Astrocyte of the cerebellum (primary cell): ENCODE data around the gene MC1R.

ENCODE experiments used
- DNase-seq: peaks from one replicate; pipeline ENCODE4 v3.0.0-alpha.2; 2011; ENCODE audit warnings: low read depth
- H3K4me3 ChIP-seq: 2 replicates; pipeline ENCODE4 v1.5.1; 2011; ENCODE audit warnings: mild to moderate bottlenecking, low read depth, low read length, moderate library complexity
- in situ Hi-C: cut with HindIII; loops from 2 replicates; pipeline ENCODE4 v1.10.0; 2017; ENCODE audit warnings: low sequenced_read_pairs
- TF ChIP-seq, protein P1 (sequence below): IDR thresholded peaks from 2 replicates; pipeline ENCODE4 v1.5.1; 2012; ENCODE audit warnings: low read length, low read depth, moderate library complexity, mild to moderate bottlenecking; ENCODE audit errors: missing control alignments

Gene MC1R

GRCh38 chr16:89921702-89922476 lies 3.2 kb downstream of the MC1R start:
- H3K4me3 ChIP-seq: peak overlapping the region; percentile 87
- peak; percentile 80 for DNase-seq
- in situ Hi-C loops: no loop called here
- TF ChIP-seq, protein P1, sequence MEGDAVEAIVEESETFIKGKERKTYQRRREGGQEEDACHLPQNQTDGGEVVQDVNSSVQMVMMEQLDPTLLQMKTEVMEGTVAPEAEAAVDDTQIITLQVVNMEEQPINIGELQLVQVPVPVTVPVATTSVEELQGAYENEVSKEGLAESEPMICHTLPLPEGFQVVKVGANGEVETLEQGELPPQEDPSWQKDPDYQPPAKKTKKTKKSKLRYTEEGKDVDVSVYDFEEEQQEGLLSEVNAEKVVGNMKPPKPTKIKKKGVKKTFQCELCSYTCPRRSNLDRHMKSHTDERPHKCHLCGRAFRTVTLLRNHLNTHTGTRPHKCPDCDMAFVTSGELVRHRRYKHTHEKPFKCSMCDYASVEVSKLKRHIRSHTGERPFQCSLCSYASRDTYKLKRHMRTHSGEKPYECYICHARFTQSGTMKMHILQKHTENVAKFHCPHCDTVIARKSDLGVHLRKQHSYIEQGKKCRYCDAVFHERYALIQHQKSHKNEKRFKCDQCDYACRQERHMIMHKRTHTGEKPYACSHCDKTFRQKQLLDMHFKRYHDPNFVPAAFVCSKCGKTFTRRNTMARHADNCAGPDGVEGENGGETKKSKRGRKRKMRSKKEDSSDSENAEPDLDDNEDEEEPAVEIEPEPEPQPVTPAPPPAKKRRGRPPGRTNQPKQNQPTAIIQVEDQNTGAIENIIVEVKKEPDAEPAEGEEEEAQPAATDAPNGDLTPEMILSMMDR: no peak

GRCh38 chr16:89922477-89922883 lies 3.8 kb downstream of the MC1R start:
- TF ChIP-seq, protein P1: no peak
- DNase-seq: no peak
- peak overlapping the region; percentile 87 for H3K4me3 ChIP-seq
- in situ Hi-C loops: no loop called here

- TF ChIP-seq, protein P1: no peak
- DNase-seq: no peak
- H3K4me3 ChIP-seq: peak within 1 kb of the TSS; percentile 87
- in situ Hi-C loops: no loop called here
Observed at GRCh38 chr16:89922884-89923639, 4.4 kb downstream of the MC1R start, which contains the start of gene TUBB3. Gene TUBB3 (plus strand): TSS chr16:89923342. CDS start chr16:89923402, 60 bp downstream.

- in situ Hi-C loops: no loop called here
Observed at GRCh38 chr16:89923640-89924296, 5.1 kb downstream of the MC1R start.

GRCh38 chr16:89924297-89924924 lies 5.7 kb downstream of the MC1R start:
- in situ Hi-C loops: no loop called here
- H3K4me3 ChIP-seq: peak overlapping the region; percentile 87
- TF ChIP-seq, protein P1: no peak
- no peak for DNase-seq

More at GRCh38 chr16:89923640-89924296, 5.1 kb downstream of the MC1R start:
- peak overlapping the region; percentile 87 for H3K4me3 ChIP-seq
- TF ChIP-seq, protein P1: no peak
- DNase-seq: no peak

- in situ Hi-C loops: no loop called here
- peak overlapping the region; percentile 87 for H3K4me3 ChIP-seq
- DNase-seq: no peak
- TF ChIP-seq, protein P1: no peak
Observed at GRCh38 chr16:89924925-89925307, 6.3 kb downstream of the MC1R start.
